Activated CD8-positive, alpha-beta memory T cell treated with anti-CD3 and anti-CD28 coated beads for 1 hour (primary cell): Measurements from ENCODE around the gene ZNF783.

ENCODE experiments used
- DNase-seq, 2 donors: peaks; one replicate each; pipeline ENCODE4 v3.0.0-alpha.2; 2020; ENCODE audit warnings: low read depth in 1 of 2; ENCODE audit errors: extremely low read depth in 1 of 2

ZNF783 gene

GRCh38 chr7:149280661-149281507 is 18.9 kb downstream of the ZNF783 start:
- DNase-seq = no peak

GRCh38 chr7:149281508-149282330 is 19.7 kb downstream of the ZNF783 start:
- no peak for DNase-seq

GRCh38 chr7:149282331-149282655 is 20.3 kb downstream of the ZNF783 start:
- no peak for DNase-seq

- no peak for DNase-seq
These were observed 21.3 kb downstream of the ZNF783 start for GRCh38 chr7:149283321-149283720.

- DNase-seq = peak in 1 of 2 donors; percentile 12
These were observed 22.3 kb downstream of the ZNF783 start for GRCh38 chr7:149284343-149284742.

GRCh38 chr7:149284850-149285585 is 23.0 kb downstream of the ZNF783 start:
- peak; percentile 94 to 96 for DNase-seq

- no peak for DNase-seq
These were observed 23.6 kb downstream of the ZNF783 start for GRCh38 chr7:149285603-149286002.

GRCh38 chr7:149286811-149287400 is 24.9 kb downstream of the ZNF783 start:
- no peak for DNase-seq

- no peak for DNase-seq
These were observed 25.6 kb downstream of the ZNF783 start for GRCh38 chr7:149287622-149288021.

- no peak for DNase-seq
These were observed 27.3 kb downstream of the ZNF783 start for GRCh38 chr7:149289262-149289661.

- DNase-seq = no peak
These were observed 27.9 kb downstream of the ZNF783 start for GRCh38 chr7:149289856-149290255.

GRCh38 chr7:149291036-149291780 is 29.2 kb downstream of the ZNF783 start:
- no peak for DNase-seq

GRCh38 chr7:149291781-149292461 is 29.9 kb downstream of the ZNF783 start:
- no peak for DNase-seq

- DNase-seq = no peak
These were observed 30.4 kb downstream of the ZNF783 start for GRCh38 chr7:149292462-149292823.

- no peak for DNase-seq
These were observed 31.3 kb downstream of the ZNF783 start for GRCh38 chr7:149293338-149293737.

GRCh38 chr7:149293946-149294633 is 32.1 kb downstream of the ZNF783 start:
- DNase-seq = no peak

- DNase-seq = no peak
These were observed 32.9 kb downstream of the ZNF783 start for GRCh38 chr7:149294634-149295480.

GRCh38 chr7:149295481-149295850 is 33.5 kb downstream of the ZNF783 start:
- no peak for DNase-seq
